Epithelial cell of prostate (primary cell): ENCODE measurements around the gene EVI2A.
"Not testable (repeated sequence)": the region's sequence is repeated elsewhere in the genome, so short reads cannot be mapped to it uniquely, and the experiment has no call there.

Experiments used
- DNase-seq: peaks from one replicate; pipeline ENCODE4 v3.0.0-alpha.2; 2011; ENCODE audit warnings: low read depth, low spot score
- H3K27ac ChIP-seq: fragments of 450-650 bp; 2 replicates; pipeline ENCODE4 v1.5.1; 2017; ENCODE audit warnings: mild to moderate bottlenecking

The EVI2A gene

DNA sequence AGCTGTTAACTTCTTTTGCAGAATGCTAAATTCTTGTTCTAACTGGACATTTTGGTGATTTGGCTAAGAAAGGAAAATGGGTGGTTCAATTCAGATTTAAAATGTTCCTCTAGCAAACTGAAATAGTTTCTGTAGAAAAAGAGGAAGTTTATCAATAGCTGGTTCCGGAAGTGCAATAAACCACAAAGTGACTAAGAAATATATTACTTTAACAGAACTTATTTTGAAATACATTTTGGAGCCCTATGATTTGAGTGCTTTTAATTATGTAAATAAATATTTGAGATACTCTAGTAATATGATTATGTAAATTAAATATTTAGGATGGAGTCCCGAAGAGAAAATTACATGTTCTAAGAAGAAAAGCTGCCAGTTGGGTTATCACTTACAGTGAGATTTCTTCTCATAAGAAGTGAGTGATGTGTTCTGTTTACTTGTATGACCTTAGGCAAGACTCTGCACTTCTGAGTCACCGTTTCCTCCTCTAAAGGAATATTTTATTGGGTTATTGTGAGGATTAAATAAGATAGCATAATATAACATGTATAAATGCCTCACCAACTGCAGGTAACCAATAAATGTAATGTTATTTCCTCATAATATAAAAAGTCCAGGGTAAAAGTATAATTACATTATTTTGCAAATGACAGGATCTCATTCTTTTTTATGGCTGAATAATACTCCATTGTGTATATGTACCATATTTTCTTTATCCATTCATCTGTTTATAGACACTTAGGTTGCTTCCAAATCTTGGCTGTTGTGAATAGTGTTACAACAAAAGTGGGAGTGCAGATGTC lies 7.2 kb downstream of the EVI2A start, which contains the start of gene EVI2B:
Gene EVI2B, minus strand, starts transcription at position 73 of the 800 bp plus-strand sequence. CDS start 8,445 bp downstream, outside the sequence.
- DNase-seq: peak; percentile 69
- peak within 1 kb of the TSS; percentile 84 for H3K27ac ChIP-seq

DNA sequence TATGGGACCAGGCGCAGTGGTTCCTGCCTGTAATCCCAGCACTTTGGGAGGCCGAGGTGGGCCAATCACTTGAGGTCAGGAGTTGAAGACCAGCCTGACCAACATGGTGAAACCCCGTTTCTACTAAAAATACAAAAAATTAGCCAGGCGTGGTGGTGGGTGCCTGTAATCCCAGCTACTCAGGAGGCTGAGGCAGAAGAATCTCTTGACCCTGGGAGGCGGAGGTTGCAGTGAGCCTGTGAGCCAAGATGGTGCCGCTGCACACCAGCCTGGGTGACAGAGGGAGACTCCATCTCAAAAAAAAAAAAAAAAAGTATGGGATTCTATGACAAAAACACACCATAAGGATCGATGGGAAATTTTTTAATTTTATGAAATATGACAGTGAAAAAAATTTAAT lies 9.2 kb downstream of the EVI2A start:
- H3K27ac ChIP-seq, DNase-seq: not testable (repeated sequence)

DNA sequence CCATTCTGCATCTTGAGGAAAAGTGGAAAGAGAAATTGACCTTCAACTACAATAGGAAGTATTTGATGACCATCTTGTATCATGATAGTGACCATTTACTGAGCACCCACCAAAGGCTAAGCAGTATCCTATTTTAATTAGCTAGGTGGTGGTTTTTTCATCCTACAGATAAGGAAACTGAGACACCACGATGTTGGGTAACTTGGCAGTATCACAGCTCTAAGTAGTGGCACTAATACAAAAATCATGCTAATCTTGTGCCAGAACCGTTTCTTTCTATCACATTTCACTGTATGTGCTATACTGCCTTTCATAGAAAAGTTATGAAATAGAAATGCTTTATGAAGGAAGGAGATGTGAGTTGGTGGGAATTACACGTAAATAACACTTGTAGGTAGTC lies 9.9 kb downstream of the EVI2A start:
- H3K27ac ChIP-seq: no peak overlapping the region
- no peak for DNase-seq

DNA sequence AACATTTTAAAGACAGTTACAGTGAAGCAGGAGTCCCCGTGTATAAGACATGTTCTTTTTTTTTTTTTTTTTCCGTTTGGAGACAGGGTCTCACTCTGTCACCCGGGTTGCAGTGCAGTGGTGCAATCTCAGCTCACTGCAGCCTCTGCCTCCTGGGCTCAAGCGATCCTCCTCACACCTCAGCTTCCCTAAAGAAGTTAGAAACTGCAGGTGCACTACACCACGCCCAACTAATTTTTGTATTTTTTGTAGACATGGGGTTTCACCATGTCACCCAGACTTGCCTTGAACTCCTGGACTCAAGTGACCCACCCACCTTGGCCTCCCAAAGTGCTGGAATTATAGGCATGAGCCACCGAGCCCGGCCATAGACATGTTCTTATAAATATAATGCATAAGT lies 10.5 kb downstream of the EVI2A start:
- H3K27ac ChIP-seq: no peak overlapping the region
- DNase-seq: no peak

DNA sequence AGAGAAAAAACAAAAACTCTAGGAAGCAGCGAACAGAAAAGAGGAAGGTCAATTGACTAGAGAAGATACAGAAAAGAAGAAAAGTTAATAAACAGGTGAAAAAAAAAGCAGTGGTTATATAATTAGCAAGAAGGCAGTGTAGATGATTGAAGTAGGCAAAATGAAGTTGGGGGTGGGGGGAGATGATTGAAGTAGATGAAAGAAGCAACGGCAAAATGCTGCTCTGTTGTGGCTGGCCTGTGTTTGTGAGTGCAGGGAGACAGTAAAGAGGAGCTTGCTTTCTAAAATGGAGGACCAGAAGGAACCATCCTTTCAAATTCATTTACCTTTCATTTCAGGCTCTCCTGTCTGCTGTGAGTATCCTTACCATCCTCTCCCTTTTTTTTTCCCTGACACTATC lies 11.2 kb downstream of the EVI2A start:
- no peak for DNase-seq
- no peak overlapping the region for H3K27ac ChIP-seq

DNA sequence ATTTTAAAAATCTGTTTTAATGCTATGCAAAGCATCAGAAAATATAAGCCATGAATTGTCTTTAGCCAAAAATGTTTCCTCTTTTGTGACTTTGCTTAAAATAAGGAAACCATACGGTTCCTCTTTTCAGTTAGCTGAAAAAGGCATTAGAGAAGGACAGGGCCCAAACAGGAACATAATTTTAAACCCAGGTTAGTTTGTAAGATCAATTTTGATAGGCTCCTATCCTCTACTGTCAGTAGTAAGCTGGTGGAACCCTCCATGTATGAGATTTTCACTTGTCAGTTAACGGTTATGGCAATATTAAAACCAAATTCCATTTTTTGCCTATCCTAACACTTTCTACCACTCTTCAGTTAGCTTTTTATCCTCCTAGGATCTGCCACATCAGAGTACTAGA lies 11.9 kb downstream of the EVI2A start:
- DNase-seq: no peak
- H3K27ac ChIP-seq: no peak overlapping the region

DNA sequence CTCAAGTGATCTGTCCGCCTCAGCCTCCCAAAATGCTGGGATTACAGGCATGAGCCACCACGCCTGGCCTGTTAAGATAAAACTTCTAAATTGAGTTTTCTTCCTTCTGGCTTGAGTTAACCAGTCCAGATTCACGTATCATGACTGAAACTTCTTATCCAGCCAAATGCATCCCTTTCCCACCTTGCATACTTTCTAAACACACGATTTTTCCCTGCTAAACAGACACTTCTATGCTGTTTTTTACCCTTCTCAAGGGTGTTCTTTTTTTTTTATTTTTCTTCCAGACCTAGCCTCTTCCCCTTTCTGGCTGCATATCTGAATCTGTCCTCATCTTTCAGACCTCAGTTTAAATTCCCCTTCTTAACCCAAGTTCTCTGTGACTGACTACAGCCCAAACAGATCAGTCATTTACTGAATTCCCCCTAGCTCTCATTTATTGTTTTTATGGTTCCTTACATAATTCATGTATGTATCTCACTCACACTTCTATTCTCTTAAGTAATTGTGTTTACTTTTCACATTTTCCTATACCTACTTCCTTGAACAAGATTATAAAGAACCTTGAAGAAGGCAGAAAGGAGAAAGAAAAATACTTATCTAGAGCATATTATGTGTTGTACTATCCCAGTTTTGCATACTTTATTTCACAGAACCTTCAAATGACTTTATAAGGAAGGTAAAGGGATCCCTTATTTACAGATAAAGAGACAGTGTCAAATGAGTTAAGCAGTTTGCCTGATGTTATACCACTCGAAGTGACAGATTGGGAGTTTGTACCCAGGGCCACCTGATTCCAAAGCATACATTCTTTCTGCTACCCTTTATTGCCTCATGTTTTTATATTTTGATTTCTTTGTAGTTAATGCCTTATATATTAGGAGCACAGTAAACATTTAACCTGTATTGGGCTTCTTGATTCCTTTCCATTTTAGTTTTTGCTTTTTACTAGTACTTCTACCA lies 12.8 kb downstream of the EVI2A start:
- no peak overlapping the region for H3K27ac ChIP-seq

DNA sequence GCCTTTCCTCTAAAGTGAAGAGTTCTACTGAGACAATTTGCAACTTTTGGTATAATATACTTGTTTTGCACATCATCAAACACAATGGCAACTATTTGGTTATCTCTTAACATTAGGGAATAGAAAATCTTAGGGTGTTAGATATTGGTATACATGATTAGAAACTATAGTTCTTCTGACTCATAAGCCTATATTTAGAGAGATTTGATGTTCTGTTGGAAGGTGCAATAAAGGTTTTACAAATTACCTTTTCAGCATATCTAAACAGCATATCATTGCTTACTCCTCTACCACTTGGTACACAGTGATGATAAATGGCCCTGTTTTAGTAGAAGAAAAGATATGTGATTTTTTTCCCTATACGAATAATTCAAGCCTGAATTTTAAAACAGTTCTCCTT lies 13.8 kb downstream of the EVI2A start:
- no peak overlapping the region for H3K27ac ChIP-seq
- no peak for DNase-seq

More for the DNA sequence above, 12.8 kb downstream of the EVI2A start:
- no peak for DNase-seq

DNA sequence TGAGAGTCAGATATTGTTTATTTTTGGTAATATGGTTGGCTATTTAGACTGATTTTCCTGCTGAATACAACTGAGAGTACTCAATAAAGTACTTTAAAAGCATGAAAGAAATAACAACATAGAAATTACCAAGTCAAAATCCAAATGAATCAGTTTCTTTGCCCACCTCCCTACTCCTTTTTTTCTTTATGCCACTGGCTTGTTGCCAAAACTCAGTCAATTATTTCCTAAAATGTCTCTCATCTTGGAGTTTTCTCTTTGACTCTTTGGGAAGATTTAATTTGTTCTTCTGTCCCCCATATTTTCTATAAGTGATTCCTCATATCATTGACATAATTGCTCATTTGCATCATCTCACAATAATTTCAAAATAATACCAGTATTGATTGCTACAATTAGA lies 21.8 kb downstream of the EVI2A start:
- no peak for DNase-seq

DNA sequence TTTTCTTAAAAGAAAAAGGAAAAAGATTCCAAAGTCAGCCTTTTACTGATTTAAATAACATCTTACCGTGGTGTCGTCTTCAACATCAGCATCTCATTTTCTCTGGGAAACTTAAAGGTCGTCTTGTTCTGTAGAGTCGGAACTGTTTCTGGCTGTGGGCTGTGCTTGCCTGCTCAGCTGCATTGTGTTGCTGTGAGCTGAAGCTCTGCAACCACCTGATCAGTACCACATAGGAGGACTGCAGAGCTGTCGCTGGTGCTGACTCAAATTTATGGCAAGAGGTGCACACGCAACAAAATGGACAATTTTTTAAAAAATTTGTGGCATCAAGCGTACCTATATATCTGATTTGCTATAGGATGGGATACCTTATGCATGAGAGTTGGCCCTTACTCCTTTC lies 24.3 kb downstream of the EVI2A start, which contains the start of gene OMG:
Gene OMG, minus strand, starts transcription at position 150 of the 400 bp plus-strand sequence. CDS start 908 bp downstream, outside the sequence.
- no peak within 1 kb of the TSS for H3K27ac ChIP-seq
- DNase-seq: no peak

More for the DNA sequence above, 21.8 kb downstream of the EVI2A start:
- H3K27ac ChIP-seq: no peak overlapping the region

DNA sequence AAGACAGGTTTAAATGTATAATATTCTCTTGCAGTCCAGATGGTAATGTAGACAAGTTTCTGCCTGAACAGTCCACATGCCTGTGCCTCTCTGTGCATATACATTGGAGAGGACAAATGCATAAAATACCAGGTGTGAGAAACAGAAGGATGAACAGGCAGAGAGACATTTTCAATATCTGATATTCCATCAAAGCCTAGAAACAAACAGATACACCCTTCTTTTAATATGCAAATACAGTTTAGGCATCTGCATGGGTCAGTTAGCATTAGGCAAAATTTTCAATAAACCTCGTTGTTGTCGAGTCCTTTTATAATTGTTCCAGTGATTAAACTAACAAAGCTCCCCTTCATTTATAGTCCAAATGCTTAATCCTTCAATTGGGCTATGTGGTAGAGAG lies 25.3 kb downstream of the EVI2A start:
- no peak for DNase-seq
- H3K27ac ChIP-seq: no peak overlapping the region

DNA sequence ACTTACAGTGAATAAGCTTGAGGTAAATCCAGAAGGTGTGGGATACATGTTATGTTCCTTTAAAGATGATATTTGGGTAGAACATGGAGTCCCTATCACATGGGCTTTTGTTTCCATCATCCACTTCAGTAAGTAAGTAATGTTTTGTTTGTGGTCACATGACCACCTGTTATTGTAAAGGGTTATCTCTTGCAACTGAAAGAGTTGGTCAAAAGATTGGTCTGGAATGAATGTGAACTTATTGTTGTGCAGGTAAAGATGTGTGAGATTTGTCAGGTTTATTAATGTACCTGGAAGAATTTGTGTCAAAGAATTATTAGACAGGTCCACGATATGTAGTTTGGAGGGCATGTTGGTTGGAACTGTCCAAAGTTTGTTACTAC lies 25.9 kb downstream of the EVI2A start:
- H3K27ac ChIP-seq: no peak overlapping the region

DNA sequence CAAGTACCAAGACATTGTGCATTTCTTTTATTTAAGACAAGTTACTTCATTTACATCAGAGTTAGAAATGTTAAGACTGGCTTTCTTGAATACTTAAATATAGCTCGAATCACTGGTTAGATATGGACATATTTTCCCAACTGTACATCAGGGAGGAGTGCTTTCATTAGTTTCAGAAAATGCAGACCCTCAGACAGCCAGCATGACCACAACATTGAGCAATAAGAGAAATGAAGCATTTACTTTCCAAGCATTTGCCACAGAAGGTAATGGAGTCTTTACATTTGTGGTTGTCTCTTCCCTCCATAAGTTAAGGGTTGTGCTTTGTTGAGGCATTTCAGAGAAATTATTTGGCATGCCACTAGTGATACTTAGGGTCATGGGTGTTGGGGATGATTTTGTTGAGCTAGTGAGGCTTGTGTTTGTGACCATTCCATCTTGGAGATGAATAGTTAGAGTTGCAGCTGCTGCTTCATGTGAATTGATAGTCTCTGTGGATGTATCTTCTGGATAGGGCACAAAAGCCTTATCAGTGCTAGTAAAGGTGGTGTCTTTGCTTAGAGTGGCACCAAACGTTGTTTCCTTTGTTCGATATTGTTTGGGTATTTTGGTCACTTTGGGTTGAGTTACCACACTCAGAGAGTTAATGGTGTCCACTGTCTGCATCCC lies 26.5 kb downstream of the EVI2A start:
- no peak for DNase-seq
- no peak overlapping the region for H3K27ac ChIP-seq

More for the DNA sequence above, 25.9 kb downstream of the EVI2A start:
- DNase-seq: no peak

DNA sequence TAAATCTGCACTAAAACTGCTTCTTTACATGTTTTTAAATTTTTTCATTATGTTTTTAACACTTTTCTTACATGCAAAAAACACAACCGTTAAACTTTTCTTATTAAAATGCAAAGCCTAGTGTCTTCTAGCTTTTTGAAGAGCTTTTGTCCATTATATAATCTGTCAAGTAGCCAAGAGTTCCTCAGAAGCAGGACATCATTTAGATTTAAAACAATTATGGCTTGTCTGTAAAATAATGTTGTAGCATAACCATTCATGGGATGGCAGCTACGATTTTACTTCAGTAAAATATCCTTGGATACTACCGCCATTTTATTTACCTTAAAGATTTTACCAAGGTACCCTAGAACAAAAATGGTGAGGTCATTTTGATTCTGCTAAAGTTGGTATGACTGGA lies 27.2 kb downstream of the EVI2A start:
- no peak for DNase-seq
- no peak overlapping the region for H3K27ac ChIP-seq

DNA sequence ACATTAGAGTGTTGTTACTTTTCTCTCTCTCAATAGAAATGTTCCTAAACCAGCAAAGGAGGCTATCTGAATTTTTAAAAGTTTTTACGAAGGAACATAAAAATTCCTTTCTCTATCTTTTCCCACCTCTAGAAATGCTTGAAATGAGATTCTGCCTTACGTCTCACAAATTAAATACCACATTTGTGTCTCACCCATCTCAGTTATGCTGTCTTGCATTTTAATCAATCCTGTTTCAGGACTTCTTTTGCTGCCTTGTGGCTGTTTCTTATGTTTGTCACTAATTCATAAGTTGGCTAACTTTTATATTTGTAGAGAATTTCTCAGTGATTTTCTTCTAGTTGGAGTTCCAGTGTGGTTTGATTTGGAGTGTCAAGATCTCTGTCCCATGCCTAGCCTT lies 27.8 kb downstream of the EVI2A start:
- no peak overlapping the region for H3K27ac ChIP-seq
- DNase-seq: no peak

DNA sequence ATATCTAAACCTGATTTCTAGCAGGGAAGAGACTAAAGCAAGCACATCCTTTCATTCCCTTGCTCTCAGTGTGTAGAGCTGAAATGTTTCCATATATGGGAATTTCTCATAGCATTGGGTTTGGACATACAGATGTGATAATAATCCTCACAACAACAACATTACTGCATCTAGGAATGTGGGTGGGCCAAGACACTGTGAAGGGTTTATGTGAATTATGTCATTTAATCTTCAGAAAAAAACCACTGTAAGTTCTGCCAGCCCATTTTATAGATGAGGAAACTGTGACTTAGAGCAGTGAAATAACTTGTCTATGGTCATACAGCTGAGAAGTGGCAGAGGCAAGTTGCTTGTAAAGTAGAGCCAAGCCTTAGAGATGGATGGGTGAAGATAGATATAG lies 29.6 kb downstream of the EVI2A start:
- no peak for DNase-seq
- H3K27ac ChIP-seq: no peak overlapping the region

DNA sequence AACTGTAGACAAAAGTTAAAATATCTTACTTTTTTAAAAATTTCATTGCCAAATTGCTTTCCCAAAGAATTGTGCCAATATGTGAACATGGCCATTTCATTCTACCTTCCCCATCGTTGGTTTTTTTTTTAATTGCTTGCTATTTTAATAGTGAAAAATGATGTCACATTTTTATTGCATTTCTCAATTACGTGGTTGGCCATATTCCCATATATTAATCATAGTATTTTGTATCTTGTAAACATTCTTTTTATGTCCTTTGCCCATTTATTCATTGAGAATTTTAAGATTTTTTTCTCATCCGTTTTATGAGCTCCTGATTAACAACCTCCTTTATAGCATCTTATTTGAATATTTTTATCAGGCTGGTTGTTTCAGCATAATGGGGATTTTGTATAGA lies 31.6 kb downstream of the EVI2A start:
- DNase-seq: no peak
- H3K27ac ChIP-seq: no peak overlapping the region

DNA sequence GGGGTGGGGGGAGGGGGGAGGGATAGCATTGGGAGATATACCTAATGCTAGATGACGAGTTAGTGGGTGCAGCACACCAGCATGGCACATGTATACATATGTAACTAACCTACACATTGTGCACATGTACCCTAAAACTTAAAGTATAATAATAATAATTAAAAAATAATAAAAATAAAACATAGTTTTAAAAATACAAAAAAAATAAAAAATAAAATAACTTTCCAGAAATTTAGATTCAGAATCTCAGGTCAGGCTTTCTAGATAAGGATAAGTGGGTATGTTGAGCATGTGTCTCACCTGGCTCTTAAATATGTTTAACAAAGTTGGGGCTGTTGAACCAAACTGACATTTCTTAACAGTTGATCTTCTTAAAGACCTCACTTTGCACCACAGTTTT lies 33.5 kb downstream of the EVI2A start:
- DNase-seq, H3K27ac ChIP-seq: not testable (repeated sequence)

DNA sequence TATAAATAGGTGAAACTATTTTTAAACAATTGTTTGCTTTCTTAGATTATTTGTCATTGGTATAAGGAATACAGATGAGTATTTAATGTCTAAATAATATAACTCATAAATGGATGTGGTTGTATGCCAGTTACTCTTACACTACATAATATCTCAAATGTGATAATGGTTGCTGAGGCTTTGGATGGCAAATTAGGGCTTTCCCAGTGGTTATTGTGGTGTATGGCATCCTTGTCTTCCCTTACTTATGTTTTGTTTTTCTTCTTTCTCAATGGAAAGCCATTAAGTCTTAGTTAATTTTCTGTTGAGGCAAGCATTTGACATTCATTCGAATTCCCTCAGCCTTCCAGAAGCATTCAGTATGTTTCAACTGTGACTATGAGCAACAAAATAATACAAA lies 34.8 kb downstream of the EVI2A start:
- no peak overlapping the region for H3K27ac ChIP-seq

DNA sequence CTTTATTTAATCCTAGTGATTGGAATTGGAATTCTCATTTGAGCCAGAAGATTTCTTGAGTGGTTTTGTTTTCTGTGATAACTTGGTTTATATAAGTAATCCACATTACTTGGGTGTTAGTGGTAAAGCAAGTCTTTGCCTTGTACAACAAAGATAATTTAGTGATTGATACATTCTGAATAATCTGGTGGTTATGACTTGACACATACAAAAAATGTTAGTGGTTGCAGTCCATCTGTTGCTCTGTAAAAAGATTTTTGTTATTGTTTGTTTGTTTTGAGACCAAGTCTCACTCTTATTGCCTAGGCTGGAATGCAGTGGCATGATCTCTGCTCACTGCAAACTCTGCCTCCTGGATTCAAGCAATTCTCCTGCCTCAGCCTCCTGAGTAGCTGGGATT lies 37.6 kb downstream of the EVI2A start:
- H3K27ac ChIP-seq: no peak overlapping the region
- DNase-seq: no peak

More for the DNA sequence above, 34.8 kb downstream of the EVI2A start:
- DNase-seq: no peak
